Measurements from ENCODE around the gene FGF11. TPM values are rescaled to one million over a fixed set of nuclear protein-coding genes. Genes with fewer than 3 reads are reported as not detected.

The FGF11 gene
- total and polyA plus RNA-seq, 2 donors (not counting 3 experiments of a cell fraction or from before 2014, with no cell fraction given), result 0.70 TPM; not detected in 1

DNA sequence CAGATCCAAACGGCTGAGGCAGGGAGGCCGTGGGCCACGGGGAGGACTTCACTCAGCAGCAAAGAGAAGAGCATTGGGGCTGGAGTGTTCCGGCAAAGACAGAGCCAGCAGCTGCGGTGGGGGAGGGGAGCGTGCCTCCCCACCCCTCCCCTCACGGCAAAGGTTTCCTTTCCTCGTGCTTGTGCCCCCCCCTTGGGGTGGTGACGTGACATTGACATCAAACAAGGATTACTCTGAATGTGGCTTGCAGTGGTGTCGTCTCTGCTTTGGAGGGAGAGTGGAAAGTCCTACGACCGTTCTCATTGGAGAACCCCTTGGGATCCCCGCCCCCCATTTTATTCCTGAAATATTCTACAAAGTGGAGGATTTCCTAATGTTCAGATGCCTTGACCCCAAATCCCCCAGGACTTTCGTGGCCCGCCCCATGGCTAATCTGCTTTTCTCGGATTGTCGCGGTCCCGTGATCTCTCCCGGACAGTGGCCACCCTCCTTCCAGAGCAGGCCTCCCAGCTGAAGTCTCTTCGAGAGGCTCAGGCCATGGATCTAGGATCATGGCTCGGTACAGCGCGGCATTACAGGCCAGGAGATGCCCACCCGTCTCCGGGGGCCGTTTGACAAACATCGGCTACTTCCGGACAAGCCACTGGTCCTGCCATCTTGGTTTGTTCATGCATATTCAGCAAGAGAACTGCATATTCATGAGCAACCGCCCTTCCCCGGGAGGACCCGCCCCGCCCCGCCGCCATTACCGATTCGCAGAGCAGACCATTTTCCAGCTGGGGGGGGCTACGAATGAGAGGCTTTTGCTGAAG is 44.1 kb downstream of the FGF11 start:
- H3K36me3 ChIP-seq (ENCODE audit: control insufficient read depth in 2 of 2, extremely low read depth in 1 of 2, insufficient read depth in 2 of 2, low read length in 2 of 2), result no peaks in the 10 kb centered on the region
- FAIRE-seq (no peak), DNase-seq (ENCODE audit: low read depth, low spot score) (peak; percentile 75)
- ChIA-PET POLR2A (interaction anchor here (0.6 to 2.4 kb wide), 14 partner anchors 7 to 133 kb away, joined by 3 to 8 read pairs (median 5); partner anchors contain the start of genes TMEM102, TMEM256 and TNFSF13), CTCF (interaction anchor here (0.7 to 1.0 kb wide), 4 partner anchors 47 to 128 kb away, joined by 3 to 7 read pairs (median 4); partner anchors contain the start of gene TMEM102)
- peaks cover 42% of the 10 kb centered on the region for H3K79me2 ChIP-seq (ENCODE audit: control insufficient read depth, insufficient read depth, low read length)
- dilution Hi-C loops (cut with MboI; ENCODE audit: extremely low pct_ligation_motif_present, low sequenced_read_pairs) (no loop called here), intact Hi-C loops (cut with micrococcal nuclease) (loop anchor here (1.0 to 10.0 kb wide), 8 partner anchors 14 to 201 kb away; partner anchors contain the start of genes MPDU1, PLSCR3, SENP3 and TMEM102)
- TSS peak; percentile 82 for BruUV-seq (replicated peaks)
- H3K4me1 ChIP-seq (ENCODE audit: control insufficient read depth, extremely low read depth, insufficient read depth, low read length), result peaks cover 27% of the 10 kb centered on the region
- TF ChIP-seq POLR2AphosphoS5 (IDR thresholded peaks at IDR 0.05; ENCODE audit: insufficient read depth, low read depth, low read length), result no peak
- TF ChIP-seq MYC (IDR thresholded peaks at IDR 0.05; ENCODE audit: low read depth, low read length), result peak; percentile 15
- TF ChIP-seq POLR2A (IDR thresholded peaks at IDR 0.05; ENCODE audit: low read depth, low read length), result peak; percentile 42
- TF ChIP-seq, protein P1, sequence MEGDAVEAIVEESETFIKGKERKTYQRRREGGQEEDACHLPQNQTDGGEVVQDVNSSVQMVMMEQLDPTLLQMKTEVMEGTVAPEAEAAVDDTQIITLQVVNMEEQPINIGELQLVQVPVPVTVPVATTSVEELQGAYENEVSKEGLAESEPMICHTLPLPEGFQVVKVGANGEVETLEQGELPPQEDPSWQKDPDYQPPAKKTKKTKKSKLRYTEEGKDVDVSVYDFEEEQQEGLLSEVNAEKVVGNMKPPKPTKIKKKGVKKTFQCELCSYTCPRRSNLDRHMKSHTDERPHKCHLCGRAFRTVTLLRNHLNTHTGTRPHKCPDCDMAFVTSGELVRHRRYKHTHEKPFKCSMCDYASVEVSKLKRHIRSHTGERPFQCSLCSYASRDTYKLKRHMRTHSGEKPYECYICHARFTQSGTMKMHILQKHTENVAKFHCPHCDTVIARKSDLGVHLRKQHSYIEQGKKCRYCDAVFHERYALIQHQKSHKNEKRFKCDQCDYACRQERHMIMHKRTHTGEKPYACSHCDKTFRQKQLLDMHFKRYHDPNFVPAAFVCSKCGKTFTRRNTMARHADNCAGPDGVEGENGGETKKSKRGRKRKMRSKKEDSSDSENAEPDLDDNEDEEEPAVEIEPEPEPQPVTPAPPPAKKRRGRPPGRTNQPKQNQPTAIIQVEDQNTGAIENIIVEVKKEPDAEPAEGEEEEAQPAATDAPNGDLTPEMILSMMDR (IDR thresholded peaks at IDR 0.05; ENCODE audit: extremely low read depth in 1 of 2, insufficient read depth in 1 of 2, low read depth in 1 of 2, low read length in 2 of 2), result no peak
- TF ChIP-seq FOS (IDR thresholded peaks at IDR 0.05; ENCODE audit: borderline replicate concordance, insufficient read depth, low read length), result no peak
- TF ChIP-seq EZH2 (IDR thresholded peaks at IDR 0.05; ENCODE audit: borderline replicate concordance, low read depth, low read length, severe bottlenecking), result no peak
- no peak for TF ChIP-seq MAX (IDR thresholded peaks at IDR 0.05; ENCODE audit: insufficient read depth, insufficient read length)
- TF ChIP-seq GATA2 (IDR thresholded peaks at IDR 0.05; ENCODE audit: insufficient read depth, insufficient read length, low read depth, low read length), result no peak
- TF ChIP-seq JUN (IDR thresholded peaks at IDR 0.05; ENCODE audit: borderline replicate concordance, insufficient read depth, insufficient read length, low read depth), result no peak
- H2AFZ ChIP-seq (ENCODE audit: low read depth, low read length), result peak overlapping the region; percentile 90
- H3K4me3 ChIP-seq (replicated peaks in 1 of 3; ENCODE audit: insufficient read depth in 1 of 3, low read depth in 1 of 3, low read length in 3 of 3), result peak overlapping the region; percentile 44 to 87 (median 76)
- H3K27ac ChIP-seq (ENCODE audit: insufficient read depth, low read depth, low read length), result peak overlapping the region; percentile 100
- H3K9me3 ChIP-seq (replicated peaks; ENCODE audit: control insufficient read depth, insufficient read depth, low read length), result no peaks in the 10 kb centered on the region
- peak overlapping the region; percentile 99 for H3K9ac ChIP-seq (replicated peaks; ENCODE audit: extremely low read depth, insufficient read depth, low read length)
- H3K4me2 ChIP-seq (ENCODE audit: insufficient read depth, low read length), result peak overlapping the region; percentile 96
- H4K20me1 ChIP-seq (replicated peaks; ENCODE audit: control insufficient read depth, extremely low read depth, insufficient read depth, low read length), result peaks cover 4% of the 10 kb centered on the region
- no peaks in the 10 kb centered on the region for H3K9me1 ChIP-seq (replicated peaks; ENCODE audit: control insufficient read depth, extremely low read depth, insufficient read depth, low read length)
- no peaks in the 10 kb centered on the region for H3K27me3 ChIP-seq (ENCODE audit: control insufficient read depth in 2 of 2, insufficient read depth in 2 of 2, low read length in 2 of 2)
